ENCODE data around the gene GALNTL6.
A peak's percentile ranks its signal among the peaks of the same experiment; 100 is the strongest.
"Not testable (repeated sequence)": the region's sequence is repeated elsewhere in the genome, so short reads cannot be mapped to it uniquely, and the experiment has no call there.

The GALNTL6 gene

GRCh38 chr4:172686021-172686420 is 872.8 kb downstream of the GALNTL6 start:
- no peak for DNase-seq

DNA sequence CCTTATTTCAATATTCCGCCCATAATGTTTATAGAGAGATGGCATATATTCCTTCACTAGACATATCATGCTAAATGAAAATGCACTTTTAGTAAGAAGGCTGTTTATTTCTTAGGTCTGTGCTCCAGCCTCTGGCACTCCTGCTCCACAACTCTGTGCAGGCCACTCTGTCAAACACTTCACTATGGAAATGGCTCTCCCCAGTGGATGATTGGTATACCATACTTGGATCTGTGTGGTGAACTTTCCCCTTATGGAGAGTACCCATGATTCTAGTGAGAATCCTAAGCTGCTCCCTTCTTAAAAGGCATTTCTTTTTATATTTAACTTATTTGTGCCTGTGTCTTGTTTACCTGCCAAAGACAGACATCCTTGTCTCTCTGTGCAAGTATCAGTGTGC is 875.3 kb downstream of the GALNTL6 start:
- no peak for DNase-seq

DNA sequence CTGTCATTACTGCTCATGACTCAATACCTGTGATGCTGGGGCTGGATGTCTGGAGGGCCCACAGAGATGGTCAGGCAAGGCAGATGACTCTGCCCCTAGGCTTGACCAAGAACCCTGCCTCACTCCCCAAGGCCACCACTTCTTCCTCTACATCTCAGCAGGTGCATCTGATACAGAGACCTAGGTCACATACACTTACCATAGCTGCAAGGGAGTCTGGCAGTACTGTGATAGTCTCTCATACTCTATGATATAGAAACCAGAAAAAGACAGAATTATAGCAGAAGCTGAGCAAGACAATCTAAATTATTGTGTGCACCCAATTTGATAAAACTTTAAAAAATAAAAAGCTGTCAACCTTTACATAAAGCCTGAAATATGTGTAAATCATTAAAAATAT is 878.3 kb downstream of the GALNTL6 start:
- DNase-seq, result no peak

DNA sequence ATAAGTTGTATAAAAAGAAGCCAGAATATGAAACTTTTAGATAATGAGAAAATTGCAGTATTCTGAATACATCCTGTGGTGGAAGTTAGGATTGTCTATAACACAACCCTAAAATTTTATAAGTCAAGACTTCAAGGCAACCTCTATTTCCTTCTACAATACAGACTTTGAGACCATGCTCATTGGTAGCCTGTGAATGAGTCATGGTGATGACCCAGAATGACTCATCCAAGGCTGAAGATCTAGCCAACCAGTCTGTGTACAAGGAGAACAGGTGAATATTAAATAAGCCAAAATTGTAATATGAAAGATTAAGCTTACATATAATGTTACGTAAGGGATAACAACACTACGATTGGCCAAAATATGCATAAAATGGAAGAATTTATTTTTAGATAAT is 879.5 kb downstream of the GALNTL6 start:
- no peak for DNase-seq

DNA sequence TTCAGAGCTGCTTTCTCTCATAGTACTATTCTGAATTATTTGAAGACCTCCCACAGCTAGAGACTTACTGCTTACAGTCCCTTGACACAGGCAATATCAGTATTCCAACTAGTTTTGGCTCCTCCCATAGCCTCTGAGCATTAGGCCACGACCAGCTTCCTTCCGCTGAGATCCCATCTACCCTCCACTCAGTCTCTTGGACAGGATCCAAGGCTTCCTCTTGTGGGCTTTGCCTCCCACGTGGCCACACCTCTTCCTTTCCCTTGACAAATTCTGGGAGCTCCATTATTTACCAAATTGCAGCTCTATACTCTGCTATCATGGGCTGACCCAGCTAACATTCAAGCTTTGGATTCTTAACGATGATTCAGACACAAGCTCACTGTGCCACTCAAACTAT is 885.1 kb downstream of the GALNTL6 start:
- DNase-seq, result no peak

DNA sequence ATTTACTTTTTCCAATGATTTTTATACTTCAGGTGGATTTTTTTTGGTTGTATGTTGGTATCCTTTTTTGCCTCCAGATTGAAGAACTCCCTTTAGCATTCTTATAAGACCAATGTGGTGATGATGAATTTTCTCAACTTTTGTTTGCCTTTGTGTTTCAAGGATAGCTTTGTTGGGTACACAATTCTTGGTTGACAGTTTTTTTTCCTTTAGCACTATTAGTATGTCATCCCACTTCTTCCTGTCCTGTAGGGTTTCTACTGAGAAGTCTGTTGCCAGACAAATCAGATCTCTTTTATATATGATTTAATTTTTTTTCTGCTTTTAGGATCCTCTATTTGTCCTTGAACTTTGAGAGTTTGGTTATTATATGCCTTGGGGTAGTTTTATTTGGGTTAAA is 892.4 kb downstream of the GALNTL6 start:
- DNase-seq, result no peak

DNA sequence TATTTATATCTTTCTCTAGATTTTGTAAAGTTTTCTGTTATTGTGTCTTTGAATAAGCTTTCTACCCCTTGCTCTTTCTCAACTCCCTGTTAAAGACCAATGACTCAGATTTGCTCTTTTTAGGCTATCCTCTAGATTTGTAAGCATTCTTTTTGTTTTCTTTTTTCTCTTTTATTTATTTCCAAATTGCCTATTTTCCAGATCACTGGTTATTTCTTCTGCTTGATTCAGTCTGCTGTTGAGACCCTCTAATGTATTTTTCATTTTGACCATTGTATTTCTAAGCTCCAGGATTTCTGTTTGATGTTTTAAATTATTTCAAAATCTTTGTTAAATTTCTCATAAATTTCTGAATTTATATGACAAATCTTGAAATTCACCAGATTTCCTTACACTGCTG is 892.8 kb downstream of the GALNTL6 start:
- DNase-seq, result peak in 1 of 2 experiments; percentile 19

DNA sequence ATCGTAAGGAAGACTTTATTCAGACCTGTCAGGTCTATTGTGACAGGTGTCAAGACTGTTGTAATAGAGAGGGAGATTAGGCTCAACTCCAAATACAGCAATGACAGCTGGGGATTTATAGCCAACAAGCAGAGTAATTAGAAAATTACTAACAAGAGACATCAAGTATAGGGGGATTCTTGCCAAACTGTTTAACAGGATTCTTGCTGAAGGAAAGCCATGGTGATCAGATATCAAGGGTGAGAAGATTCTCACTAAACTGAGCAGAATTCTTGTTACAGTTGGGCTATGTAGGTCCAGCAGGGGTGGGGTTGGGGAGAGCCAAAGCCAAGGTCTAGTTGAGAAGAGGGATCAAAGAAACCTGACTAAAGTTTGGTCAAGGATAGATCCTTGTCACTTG is 894.4 kb downstream of the GALNTL6 start:
- no peak for DNase-seq

- DNase-seq, result no peak
Measured at GRCh38 chr4:172708184-172708583, 895.0 kb downstream of the GALNTL6 start.

DNA sequence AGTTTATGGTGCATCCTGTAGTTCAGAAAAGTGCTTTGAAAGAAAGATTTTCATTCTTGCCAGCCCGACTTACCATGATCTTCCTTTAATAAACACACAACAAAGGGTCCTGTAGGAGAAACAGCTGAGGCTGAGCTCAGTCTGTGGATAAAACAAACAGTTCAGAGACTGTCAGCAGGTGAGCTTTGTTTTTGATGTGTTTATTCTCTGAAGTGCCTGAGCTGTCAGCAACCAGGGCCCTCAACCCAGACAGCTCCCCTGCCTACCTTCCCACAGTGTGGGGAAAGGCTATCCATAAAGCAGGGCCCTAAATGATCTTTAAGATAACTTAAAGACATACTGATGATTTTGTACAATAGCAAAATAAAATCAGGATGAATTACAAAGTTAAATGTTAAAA is 896.2 kb downstream of the GALNTL6 start:
- no peak for DNase-seq

DNA sequence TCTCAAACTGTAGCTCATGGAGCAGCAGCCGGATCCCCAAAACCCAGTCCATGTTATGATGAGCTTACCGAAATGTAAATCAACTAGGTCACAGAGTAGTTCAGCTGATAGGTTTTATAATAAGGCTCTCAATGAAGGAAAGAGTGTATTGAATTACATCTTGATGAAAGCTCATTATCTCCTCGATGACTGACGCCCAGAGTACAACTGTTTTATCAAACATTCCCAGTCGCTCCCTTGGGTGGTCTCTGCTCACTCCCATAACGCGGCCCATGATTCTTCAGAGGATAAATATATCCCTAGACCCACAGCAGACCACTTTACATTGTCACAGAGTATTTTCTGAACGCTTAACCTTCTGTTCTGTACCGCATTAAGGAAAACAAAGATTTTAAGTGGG is 903.1 kb downstream of the GALNTL6 start:
- DNase-seq, result no peak

- peak; percentile 83 to 86 for DNase-seq
Measured at GRCh38 chr4:172721659-172722058, 908.5 kb downstream of the GALNTL6 start.

DNA sequence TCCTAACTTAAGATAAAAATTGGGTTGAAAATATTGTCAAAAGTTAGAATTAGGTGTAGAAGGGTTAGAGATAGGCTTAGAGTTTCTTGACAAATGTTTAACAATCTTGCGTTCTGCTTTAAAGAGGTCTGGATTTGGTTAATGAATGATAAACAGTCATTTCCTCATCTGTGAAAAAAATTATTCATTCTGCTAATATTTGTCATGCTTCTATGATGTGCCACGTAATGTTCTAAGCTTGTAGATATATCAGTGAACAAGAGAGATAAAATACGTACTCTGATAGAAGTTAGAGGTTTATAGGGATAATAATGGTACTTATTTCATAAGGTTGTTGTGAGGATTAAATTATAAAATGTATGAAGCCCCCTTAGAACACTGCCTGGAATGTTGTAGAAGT is 912.4 kb downstream of the GALNTL6 start:
- DNase-seq, result no peak

GRCh38 chr4:172726001-172726423 is 912.8 kb downstream of the GALNTL6 start:
- DNase-seq, result no peak

DNA sequence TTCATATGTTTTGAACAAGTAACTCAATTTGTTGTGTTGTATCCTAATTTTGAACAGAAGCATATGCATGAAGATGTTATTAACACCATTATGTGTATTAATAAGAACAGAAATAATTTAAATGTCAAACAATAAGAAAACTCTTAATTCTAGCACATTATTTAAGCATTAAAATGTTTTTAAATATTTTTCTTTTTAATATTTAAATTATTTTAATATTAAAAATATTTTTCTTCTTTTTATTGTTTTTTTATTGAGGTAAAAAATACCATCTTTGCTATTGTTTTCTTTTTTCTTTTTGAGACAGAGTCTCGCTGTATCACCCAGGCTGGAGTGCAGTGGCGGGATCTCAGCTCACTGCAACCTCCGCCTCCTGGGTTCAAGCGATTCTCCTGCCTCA is 914.4 kb downstream of the GALNTL6 start:
- DNase-seq, result no peak

- DNase-seq, result not testable (repeated sequence)
Measured at GRCh38 chr4:172733645-172734044, 920.4 kb downstream of the GALNTL6 start.

GRCh38 chr4:172734555-172734954 is 921.4 kb downstream of the GALNTL6 start:
- DNase-seq, result no peak

DNA sequence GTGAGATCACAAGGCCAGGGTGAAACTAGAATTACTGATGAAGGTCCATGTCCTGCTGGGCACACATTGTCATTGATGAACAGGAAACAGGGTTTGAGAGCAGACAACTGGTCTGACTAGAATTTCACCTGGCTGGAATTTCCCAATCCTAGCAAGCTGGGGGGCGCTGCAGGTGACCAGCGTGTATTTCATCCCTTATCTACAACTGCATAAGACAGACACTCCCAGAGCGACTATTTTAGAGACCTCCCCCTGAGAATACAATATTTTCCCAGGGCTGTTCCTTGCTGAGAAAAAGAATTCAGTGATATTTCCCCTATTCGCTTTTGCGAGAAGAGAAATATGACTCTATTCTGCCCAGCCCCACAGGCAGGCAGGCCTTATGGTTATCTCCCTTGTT is 922.8 kb downstream of the GALNTL6 start:
- no peak for DNase-seq

GRCh38 chr4:172740434-172740833 is 927.2 kb downstream of the GALNTL6 start:
- DNase-seq, result no peak

DNA sequence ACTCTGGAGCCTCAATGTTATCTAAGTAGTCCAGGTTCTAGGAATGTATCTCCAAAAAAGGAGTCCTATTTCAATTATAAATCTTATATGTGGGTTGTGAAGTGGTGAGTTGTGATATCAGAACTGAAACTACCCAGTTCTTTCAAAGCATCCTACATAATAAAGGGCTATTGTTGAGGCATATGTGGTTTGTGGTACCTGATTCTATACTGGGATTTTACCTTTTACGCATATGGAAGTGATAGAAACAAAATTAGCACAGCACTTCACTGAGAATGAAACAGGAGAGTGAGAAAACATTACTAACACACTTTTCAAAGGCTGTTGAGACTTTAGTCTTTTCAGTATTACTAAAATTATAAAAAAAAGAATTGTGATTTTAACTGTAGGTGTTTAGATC is 937.7 kb downstream of the GALNTL6 start:
- DNase-seq, result no peak

- no peak for DNase-seq
Measured at GRCh38 chr4:172751550-172751949, 938.3 kb downstream of the GALNTL6 start.

- DNase-seq, result no peak
Measured at GRCh38 chr4:172758586-172759340, 945.6 kb downstream of the GALNTL6 start.

DNA sequence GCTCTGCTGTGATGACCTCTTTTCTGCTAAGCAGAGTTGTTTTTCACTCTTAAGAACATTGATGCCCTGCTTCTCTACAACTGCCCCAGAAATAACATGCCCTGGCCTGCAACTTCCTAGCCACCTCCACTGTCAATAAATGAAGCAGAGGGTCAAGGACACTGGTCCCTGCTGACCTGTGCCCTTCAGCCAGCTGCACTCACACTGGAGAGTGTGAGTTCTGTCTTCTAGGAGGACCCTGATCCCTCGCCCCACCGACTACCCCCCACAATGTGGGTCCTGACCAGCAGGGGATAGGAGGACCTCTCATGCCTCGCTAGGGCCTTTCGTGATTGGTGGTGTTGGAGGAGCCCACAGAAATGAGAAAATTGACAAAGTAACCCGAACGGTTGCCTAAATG is 947.3 kb downstream of the GALNTL6 start:
- DNase-seq, result no peak

DNA sequence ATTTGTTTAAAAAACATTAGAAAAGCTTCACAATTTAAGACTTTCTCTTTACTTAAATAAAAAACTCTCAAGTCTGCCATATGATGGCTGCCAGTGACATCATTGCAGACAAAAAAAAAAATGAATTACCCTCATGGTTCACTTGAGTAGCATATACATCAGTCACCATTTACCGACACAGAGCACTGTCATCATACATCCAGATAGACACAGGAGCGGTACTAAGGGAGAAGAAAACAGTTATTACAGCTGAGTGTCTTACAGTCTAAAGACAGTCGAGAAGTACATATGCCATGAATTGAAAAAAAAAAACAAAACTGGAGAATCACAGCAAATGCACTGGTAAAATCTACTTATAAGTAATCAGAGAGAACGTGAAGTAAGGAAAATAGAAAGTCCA is 949.7 kb downstream of the GALNTL6 start:
- no peak for DNase-seq

- DNase-seq, result no peak
Measured at GRCh38 chr4:172770787-172771186, 957.6 kb downstream of the GALNTL6 start.
